GM18502 (cell line): Measurements from ENCODE around the gene RBM7.

Source experiments
- ATAC-seq: cut with Tn5 transposase; IDR thresholded peaks from one replicate; pipeline ENCODE4 v1.9.1; 2021; ENCODE audit warnings: mild to moderate bottlenecking; ENCODE audit not compliant: unreplicated experiment, poor library complexity

The RBM7 gene

DNA sequence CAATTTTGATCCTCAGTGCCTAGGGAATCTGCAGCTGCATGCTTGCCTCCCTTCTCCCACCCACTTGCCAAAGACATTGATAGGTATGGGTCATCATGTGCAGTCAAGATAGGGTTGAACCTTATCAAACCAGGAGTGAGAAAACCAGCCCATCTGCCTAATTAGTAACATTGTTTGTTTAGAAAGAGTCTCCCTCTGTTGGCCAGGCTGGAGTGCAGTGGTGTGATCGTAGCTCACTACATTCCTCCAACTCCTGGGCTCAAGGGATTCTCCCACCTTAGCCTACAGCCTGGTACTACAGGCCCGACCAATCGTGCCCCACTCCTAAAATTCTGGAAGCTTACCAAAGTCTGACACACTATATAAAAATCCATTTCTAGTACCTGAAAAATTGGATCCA is 4.7 kb upstream of the RBM7 start:
- no peak for ATAC-seq

GRCh38 chr11:114396916-114397315 is 3.5 kb upstream of the RBM7 start:
- no peak for ATAC-seq

DNA sequence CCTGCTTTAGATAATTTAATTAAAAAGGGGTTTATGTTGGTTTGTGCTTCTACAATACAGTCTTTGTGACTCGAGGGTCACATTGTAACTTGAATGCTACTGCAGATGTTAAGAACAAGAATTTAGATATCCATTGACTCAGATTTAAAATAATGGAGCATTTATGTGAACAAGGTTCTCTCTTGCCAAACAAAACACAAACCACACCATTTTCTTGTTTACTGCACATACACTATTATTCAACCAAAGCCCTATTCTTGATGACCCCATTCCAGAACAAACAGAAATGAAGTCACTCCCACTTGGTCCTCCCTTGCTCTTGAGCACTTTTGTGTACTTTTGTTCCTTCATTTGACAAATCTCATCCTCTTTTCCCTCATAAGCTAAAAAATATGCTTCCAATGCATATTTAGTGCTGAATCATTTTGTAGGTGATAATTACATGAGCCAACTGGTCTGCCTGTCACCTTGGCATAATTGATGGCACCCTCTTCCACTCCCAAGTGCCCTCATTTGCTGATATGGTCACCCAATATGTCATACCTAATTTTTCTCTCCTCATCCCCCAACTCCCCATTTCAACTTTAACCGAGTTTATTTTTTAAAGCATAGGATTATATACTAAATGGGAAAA is 3.0 kb upstream of the RBM7 start:
- ATAC-seq = no peak

GRCh38 chr11:114398303-114398920 is 2.1 kb upstream of the RBM7 start:
- ATAC-seq = no peak

GRCh38 chr11:114399490-114400215 is 813 bp upstream of the RBM7 start:
- peak; percentile 34 for ATAC-seq

DNA sequence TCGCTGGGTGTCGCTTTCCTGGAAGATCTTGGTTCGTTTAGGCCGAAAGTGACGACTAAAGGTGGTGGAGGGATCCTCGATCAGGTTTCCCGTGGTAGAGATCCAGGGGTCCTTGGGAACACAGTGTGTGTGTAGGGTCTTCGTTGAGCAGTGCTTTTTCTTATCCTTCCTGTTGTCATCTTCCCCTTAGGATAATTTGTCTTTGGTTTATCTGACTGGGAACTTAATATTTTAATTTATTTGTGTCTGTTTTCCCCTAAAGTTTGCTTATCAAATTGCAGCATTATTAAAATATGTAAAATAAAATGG is 403 bp downstream of the RBM7 start:
- no peak for ATAC-seq

DNA sequence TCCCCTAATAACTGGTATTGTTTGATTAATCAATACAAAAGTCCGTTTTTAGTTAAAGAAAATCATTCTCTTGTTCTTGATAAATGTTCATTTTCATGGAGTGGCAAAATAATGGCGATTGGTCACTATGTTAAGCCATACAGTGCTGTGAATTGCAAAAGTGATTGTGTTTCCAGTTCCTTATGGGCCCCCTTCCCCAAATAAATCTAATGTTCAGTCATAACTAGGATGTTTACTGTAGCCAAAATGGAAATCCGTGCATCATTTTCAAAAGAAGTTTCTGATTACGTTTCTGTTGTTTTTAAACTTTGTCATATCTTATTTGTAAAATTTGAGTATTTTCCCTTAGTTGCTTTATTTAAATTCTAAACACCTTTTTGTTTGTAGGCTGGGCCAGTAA is 845 bp downstream of the RBM7 start:
- ATAC-seq = no peak

DNA sequence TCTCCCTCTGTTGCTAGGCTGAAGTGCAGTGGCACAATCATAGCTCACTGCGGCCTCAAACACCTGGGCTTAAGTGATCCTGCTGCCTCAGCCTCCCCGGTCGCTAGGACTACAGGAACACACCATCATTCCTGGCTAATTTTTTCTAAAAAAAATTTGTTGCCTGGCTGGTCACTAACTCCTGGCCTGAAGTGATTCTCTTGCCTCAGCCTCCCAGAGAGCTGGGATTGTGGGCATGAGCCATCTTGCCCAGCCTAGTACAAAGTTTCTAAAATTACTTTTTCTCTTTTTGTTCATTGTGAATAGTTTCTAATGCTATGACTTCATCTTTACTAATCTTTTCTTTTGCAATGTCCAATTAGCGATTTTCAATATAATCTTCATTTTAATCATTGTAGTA is 12.5 kb downstream of the RBM7 start:
- no peak for ATAC-seq

DNA sequence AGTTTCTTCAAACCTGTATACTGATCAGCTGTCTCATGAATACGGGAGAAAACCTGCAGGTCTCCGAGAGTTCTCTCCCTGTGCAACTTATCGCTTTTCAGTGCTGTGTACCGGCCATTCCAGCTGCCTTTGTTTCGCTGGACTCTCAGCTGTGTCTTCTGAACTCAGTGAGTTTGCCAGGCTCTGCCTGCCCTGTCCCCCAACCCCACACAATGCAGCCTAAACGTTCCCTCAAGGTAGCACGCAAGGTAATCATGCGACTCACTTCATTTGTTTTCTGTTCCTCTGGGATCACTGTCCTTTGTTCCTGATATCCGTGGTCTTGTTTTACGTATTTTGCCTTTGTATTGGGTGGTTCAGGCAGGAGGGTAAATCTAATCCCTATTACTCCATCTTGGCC is 13.5 kb downstream of the RBM7 start:
- no peak for ATAC-seq

DNA sequence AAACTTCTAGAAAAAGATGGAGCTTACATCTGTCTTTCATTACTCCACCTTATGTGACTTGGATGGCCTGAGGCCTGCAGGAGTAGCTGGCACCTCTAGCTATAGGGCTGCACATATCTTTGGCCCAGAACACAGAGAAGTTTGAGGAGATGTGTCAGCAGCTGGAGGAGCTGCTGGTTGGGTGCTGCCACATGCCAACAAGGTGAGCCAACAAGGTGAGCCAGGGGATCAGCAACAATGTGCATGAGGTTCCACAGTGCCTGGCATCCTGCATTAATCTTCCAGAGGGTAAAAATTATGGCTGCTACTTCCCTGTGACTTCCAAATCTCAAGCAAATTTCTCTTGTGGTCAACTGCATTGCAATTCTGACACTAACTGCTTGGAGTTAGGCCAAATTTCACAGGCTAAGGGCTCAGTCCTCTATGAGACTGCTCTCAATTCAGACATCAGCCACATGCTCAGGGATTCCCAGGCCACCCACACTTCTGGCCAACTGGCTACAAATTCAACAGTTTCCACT is 16.0 kb downstream of the RBM7 start:
- ATAC-seq = no peak

GRCh38 chr11:114426280-114426679 is 25.8 kb downstream of the RBM7 start:
- ATAC-seq = no peak

- ATAC-seq = no peak
Observed at GRCh38 chr11:114430290-114430689, 29.8 kb downstream of the RBM7 start.

DNA sequence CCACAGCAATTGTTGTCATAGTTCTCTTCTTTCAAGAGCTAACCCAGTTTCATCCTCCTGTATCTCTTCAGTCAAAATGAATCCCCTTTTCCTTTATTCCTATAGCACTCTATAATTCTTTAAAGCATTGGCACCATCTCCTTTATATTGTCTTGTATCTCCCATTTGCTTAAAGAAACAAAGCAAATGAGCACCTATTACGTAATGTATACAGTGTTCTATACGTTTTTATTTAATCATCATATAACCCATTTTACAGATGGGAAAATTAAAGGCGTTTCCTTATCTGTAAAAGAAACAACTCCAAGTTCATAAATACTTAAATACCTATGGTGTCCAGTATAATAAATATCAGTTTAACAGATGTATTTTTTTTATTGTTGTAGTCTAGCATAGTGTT is 32.4 kb downstream of the RBM7 start:
- ATAC-seq = no peak

DNA sequence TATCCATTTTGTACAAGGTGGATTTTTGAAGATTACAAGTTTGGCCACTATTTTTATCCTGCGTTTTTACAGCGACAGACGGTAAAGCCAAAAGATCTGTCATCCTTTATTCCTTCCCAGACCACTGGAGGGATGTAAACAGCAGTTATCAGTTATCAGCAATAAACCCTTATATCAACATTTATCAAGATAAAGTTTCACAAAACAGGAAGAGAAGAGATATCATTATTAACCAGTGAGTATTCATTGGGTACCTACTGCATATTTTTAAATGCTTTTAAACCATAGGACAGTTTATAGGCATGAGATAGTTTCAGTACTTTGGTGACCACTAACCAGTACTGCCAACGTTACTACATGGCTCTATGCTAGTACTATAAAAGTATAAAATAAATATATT is 32.9 kb downstream of the RBM7 start:
- no peak for ATAC-seq

DNA sequence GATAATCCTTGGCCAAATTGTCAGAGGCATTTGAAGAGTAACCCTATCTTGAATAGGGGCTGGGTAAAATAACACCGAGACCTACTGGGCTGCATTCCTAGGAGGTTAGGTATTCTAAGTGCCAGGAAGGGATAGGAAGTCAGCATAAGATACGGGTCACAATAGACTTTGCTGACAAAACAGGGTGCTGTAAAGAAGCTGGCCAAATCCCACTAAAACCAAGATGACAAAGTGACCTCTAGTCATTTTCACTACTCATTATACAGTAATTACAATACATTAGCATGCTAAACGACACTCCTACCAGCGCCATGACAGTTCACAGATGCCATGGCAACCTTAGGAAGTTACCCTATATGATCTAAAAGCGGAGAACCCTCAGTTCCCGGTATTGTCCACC is 37.8 kb downstream of the RBM7 start:
- no peak for ATAC-seq

DNA sequence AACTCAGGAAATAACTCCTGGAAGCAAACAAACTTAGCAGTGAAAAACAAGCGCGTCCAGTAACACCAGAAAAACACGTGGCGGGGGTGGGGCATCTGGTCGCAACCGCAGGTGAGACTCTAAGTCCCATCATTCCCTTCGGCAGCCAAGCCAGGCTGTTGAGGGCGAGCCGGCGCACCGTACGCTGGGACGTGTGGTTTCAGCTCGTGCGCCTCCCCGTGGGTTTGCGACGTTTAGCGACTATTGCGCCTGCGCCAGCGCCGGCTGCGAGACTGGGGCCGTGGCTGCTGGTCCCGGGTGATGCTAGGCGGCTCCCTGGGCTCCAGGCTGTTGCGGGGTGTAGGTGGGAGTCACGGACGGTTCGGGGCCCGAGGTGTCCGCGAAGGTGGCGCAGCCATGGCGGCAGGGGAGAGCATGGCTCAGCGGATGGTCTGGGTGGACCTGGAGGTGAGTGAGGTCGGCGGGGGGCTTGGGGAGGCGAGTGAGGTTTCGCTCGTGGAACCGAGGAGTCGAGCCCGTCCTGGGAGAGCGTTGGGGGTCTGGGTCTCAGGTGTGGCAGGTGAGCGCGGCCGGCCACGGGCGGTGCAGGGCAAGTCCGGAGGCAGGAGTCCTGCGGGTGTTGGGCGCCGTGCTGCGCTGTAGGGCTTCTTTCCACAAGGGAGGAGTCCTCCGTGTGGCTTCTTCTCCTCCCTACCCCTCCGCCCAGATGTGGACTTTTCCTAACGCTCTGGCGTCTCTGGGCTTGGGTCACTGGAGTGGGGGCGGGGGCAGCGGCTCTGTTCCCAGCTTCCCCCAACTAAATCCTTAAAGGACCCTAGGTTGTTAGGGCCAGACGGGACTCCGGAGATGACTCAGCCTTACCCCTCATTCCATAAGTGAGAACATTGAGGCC is 39.0 kb downstream of the RBM7 start, which contains the start of gene REXO2:
TSS of gene REXO2 (plus strand) at position 239 of the 892 bp plus-strand sequence. CDS start at position 301, 62 bp downstream.
- peak; percentile 99 for ATAC-seq

- no peak for ATAC-seq
Observed at GRCh38 chr11:114440121-114440860, 39.8 kb downstream of the RBM7 start.

GRCh38 chr11:114440971-114441763 is 40.7 kb downstream of the RBM7 start:
- no peak for ATAC-seq

DNA sequence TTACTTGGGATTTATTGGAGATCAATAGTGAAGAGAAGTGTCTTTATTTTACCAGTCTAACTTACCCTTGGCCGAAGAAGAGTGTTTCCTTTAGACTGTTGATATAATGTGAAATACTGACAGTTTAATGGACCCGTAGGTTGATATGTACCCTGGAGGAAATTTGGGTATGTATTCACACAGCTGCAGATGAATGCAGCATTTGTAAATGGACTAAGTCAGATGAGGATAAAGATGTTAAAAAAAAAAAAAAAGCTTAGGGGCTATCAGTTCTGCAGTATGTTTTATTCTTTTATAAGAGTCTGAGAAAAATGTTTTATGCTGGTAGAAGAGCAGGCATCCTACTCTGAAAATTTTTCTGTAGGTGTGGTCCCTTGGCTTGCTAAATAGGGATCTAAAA is 41.5 kb downstream of the RBM7 start:
- no peak for ATAC-seq
